GM12878 (cell line): ENCODE results near the gene HSPA1B. TPM values are rescaled to one million over a fixed set of nuclear protein-coding genes. Genes with fewer than 3 reads are reported as not detected.

Experiments
- E2F4 ChIP-seq: IDR thresholded peaks from 2 replicates; pipeline ENCODE4 v1.6.1; 2012; ENCODE audit warnings: low read depth, low read length, improper control_type of control experiment
- ETV6 ChIP-seq, 2 experiments: fragments of 450-650 bp in 1 of 2; IDR thresholded peaks in 1 of 2; conservative IDR thresholded peaks in 1 of 2; 2 replicates each; pipeline ENCODE4 v1.6.1; 2014; ENCODE audit warnings: antibody characterized with exemption in 1 of 2, borderline replicate concordance in 1 of 2, low read depth in 1 of 2, mild to moderate bottlenecking in 1 of 2, moderate library complexity in 1 of 2
- GABPA ChIP-seq: IDR thresholded peaks from 2 replicates; pipeline ENCODE4 v1.6.1; 2014; ENCODE audit warnings: antibody characterized with exemption, low read depth, mild to moderate bottlenecking, inconsistent platforms
- GATAD2B ChIP-seq: fragments of 450-650 bp; conservative IDR thresholded peaks from 2 replicates; pipeline ENCODE4 v1.6.1; 2017; ENCODE audit warnings: low read depth, mild to moderate bottlenecking, moderate library complexity
- MYB ChIP-seq: fragments of 150-350 bp; IDR thresholded peaks from 2 replicates; pipeline ENCODE4 v1.6.1; 2014; ENCODE audit warnings: mild to moderate bottlenecking, low read depth, low read length, borderline replicate concordance
- NBN ChIP-seq: fragments of 450-650 bp; IDR thresholded peaks from 2 replicates; pipeline ENCODE4 v1.6.1; 2016
- NKRF ChIP-seq: fragments of 450-650 bp; conservative IDR thresholded peaks from 2 replicates; pipeline ENCODE4 v1.6.1; 2017; ENCODE audit warnings: mild to moderate bottlenecking, moderate library complexity
- NR2C1 ChIP-seq: fragments of 450-650 bp; IDR thresholded peaks from 2 replicates; pipeline ENCODE4 v1.6.1; 2017; ENCODE audit warnings: antibody characterized with exemption, mild to moderate bottlenecking, moderate library complexity
- POU2F2 ChIP-seq: IDR thresholded peaks from 3 replicates; pipeline ENCODE4 v1.6.1; 2011; ENCODE audit warnings: low read depth, mild to moderate bottlenecking, low read length, borderline replicate concordance
- RELB ChIP-seq: fragments of 450-650 bp; IDR thresholded peaks from 2 replicates; pipeline ENCODE4 v1.6.1; 2017; ENCODE audit warnings: low read depth, mild to moderate bottlenecking, moderate library complexity
- SMAD5 ChIP-seq: IDR thresholded peaks from 2 replicates; pipeline ENCODE4 v1.6.1; 2016; ENCODE audit warnings: antibody characterized with exemption, low read depth
- TCF7 ChIP-seq: IDR thresholded peaks from 2 replicates; pipeline ENCODE4 v1.6.1; 2014; ENCODE audit warnings: antibody characterized with exemption, borderline replicate concordance
- USF1 ChIP-seq: IDR thresholded peaks from 2 replicates; pipeline ENCODE4 v1.6.1; 2011; ENCODE audit warnings: borderline replicate concordance, low read depth, mild to moderate bottlenecking, moderate library complexity, mixed read lengths, low read length; ENCODE audit not compliant: insufficient read depth; ENCODE audit errors: extremely low read length
- ZNF274 ChIP-seq: IDR thresholded peaks from one replicate; pipeline ENCODE4 v1.8.0; 2011; ENCODE audit not compliant: insufficient read length, insufficient read depth
- polyA plus RNA-seq, 11 experiments: library from polyadenylated mRNA; depleted of rRNA in 4 of 11; unstranded in 6 of 11; stranded (reverse) in 5 of 11; fragments of >200 nt; fragmentation: Nextera tagmentation in 4 of 11; fragmentation: Illumina TruSeq in 1 of 11; extraction: Ambion mirVana in 4 of 11; extraction: Trizol in 1 of 11; gene quantifications; 1 replicate in 1 of 11; 2 replicates in 10 of 11; pipeline versions ENCODE4 v1.2.1 to v1.2.3, GENCODE V29; 2011 to 2016; ENCODE audit warnings: inconsistent platforms in 2 of 11, missing spikeins in 2 of 11, low read depth in 1 of 11
- total RNA-seq, 4 experiments: library from RNA; depleted of rRNA in 3 of 4; stranded (reverse); fragments of >200 nt in 3 of 4; fragmentation: Illumina TruSeq in 1 of 4; extraction: Trizol in 1 of 4; gene quantifications; 2 replicates each; pipeline versions ENCODE4 v1.2.1 to v1.2.3, GENCODE V29; 2013 to 2021
- TF ChIP-seq, protein P1 (sequence below): fragments of 450-650 bp; IDR thresholded peaks from 2 replicates; pipeline ENCODE4 v1.6.1; 2017; ENCODE audit warnings: antibody characterized with exemption, mild to moderate bottlenecking, moderate library complexity
- TF ChIP-seq, protein P2 (sequence below): fragments of 450-650 bp; IDR thresholded peaks from 2 replicates; pipeline ENCODE4 v1.6.1; 2017; ENCODE audit warnings: mild to moderate bottlenecking, low read depth, inconsistent platforms; ENCODE audit not compliant: poor library complexity, severe bottlenecking

The HSPA1B gene
- total and polyA plus RNA-seq, 10 of the 15 experiments (the other 5 are each of a cell fraction or from before 2014, with no cell fraction given), result 0.11 to 40.5 (median 12.8) TPM

DNA sequence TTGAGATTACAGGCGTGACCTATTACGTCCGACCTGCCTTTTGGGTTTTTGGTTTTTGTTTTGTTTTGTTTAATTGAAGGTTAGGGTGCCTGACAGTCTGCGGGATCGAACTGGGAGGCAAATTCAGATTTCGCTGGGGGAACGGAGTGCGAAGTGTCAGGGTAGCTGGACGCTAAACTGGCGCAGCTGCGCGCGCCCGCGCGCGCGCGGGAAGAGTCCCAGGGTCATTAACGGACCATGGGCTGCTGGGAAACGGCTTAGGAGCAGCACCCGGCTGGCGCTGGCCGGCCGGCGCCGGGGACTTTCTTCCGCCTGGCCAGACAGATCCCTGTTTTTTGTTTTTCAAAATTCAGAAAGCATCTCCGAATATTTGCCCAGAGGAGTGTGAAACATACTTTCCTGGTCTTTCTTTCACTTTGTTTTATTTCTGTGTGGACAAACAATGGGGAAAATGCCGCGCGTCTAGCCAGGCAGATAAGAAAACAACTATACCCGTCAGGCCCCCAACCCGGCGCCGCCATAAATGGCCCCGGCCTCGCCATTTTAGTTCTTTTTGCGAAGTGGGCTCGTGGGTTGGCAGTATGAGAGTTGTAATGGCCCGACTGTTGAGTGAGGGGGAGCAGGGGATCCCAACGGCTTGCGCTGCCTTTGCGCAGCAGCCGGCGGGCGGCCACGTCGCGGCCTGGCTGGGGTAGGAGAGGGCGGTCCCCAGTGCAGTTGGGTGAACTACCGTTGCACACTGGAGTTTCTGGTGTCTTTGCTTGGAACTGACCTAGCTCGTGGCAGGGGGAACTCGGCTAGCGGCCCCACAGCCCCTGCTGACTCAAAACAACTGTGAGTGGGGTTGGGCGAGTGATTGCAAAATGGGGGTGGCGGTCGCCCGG lies 7.1 kb downstream of the HSPA1B start (continued):
- TF ChIP-seq RELB, result peak; percentile 86
- TF ChIP-seq, protein P1, sequence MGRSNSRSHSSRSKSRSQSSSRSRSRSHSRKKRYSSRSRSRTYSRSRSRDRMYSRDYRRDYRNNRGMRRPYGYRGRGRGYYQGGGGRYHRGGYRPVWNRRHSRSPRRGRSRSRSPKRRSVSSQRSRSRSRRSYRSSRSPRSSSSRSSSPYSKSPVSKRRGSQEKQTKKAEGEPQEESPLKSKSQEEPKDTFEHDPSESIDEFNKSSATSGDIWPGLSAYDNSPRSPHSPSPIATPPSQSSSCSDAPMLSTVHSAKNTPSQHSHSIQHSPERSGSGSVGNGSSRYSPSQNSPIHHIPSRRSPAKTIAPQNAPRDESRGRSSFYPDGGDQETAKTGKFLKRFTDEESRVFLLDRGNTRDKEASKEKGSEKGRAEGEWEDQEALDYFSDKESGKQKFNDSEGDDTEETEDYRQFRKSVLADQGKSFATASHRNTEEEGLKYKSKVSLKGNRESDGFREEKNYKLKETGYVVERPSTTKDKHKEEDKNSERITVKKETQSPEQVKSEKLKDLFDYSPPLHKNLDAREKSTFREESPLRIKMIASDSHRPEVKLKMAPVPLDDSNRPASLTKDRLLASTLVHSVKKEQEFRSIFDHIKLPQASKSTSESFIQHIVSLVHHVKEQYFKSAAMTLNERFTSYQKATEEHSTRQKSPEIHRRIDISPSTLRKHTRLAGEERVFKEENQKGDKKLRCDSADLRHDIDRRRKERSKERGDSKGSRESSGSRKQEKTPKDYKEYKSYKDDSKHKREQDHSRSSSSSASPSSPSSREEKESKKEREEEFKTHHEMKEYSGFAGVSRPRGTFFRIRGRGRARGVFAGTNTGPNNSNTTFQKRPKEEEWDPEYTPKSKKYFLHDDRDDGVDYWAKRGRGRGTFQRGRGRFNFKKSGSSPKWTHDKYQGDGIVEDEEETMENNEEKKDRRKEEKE, result no peak
- peak; percentile 96 for TF ChIP-seq NKRF
- TF ChIP-seq NR2C1, result peak; percentile 66
- peak; percentile 47; the same call in 1 of the 2 replicates for TF ChIP-seq E2F4
- TF ChIP-seq, protein P2, sequence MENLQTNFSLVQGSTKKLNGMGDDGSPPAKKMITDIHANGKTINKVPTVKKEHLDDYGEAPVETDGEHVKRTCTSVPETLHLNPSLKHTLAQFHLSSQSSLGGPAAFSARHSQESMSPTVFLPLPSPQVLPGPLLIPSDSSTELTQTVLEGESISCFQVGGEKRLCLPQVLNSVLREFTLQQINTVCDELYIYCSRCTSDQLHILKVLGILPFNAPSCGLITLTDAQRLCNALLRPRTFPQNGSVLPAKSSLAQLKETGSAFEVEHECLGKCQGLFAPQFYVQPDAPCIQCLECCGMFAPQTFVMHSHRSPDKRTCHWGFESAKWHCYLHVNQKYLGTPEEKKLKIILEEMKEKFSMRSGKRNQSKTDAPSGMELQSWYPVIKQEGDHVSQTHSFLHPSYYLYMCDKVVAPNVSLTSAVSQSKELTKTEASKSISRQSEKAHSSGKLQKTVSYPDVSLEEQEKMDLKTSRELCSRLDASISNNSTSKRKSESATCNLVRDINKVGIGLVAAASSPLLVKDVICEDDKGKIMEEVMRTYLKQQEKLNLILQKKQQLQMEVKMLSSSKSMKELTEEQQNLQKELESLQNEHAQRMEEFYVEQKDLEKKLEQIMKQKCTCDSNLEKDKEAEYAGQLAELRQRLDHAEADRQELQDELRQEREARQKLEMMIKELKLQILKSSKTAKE, result peak; percentile 90
- peak; percentile 82 for TF ChIP-seq NBN
- peak in 1 of 2 experiments; percentile 13; a peak in 1 of 4 replicates for TF ChIP-seq ETV6 (conservative IDR thresholded peaks at IDR 0.05 in 1 of 2, IDR thresholded peaks at IDR 0.05 in 1 of 2; ENCODE audit: borderline replicate concordance in 1 of 2, low read depth in 1 of 2)
- TF ChIP-seq ZNF274, result no peak
- peak; percentile 96 for TF ChIP-seq POU2F2
- TF ChIP-seq TCF7, result 0 out of 2 replicates have a peak, but pooled peaks have one; percentile 14
- TF ChIP-seq SMAD5, result peak; percentile 99
- TF ChIP-seq MYB, result peak; percentile 97
- TF ChIP-seq GABPA, result no peak
- TF ChIP-seq GATAD2B, result 0 out of 2 replicates have a peak, but pooled peaks have one; percentile 49
- TF ChIP-seq USF1, result no peak
